ENCODE data around the gene TRPT1.

The TRPT1 gene

GRCh38 chr11:64225608-64226506 is at the start of gene TRPT1, which contains the start of gene NUDT22:
TRPT1 (minus strand) TSS chr11:64226186; CDS start chr11:64225860, 326 bp downstream.
NUDT22 (plus strand) TSS chr11:64226274; CDS start chr11:64226653, 379 bp downstream.
- no peaks in the 10 kb centered on the region for H3K27me3 ChIP-seq (ENCODE audit: control insufficient read depth in 1 of 2, insufficient read depth in 2 of 2, low read length in 2 of 2)
- peak within 1 kb of the TSS; percentile 73 for H3K27ac ChIP-seq (ENCODE audit: low read length)
- peak within 1 kb of the TSS; percentile 93 for H3K4me3 ChIP-seq (ENCODE audit: low read length in 2 of 2)
- peaks cover 41% of the 10 kb centered on the region for H3K4me1 ChIP-seq (ENCODE audit: control insufficient read depth, insufficient read depth, low read length)
- H3K36me3 ChIP-seq (ENCODE audit: control insufficient read depth in 2 of 2, insufficient read depth in 2 of 2, low read length in 2 of 2): peaks cover 0 to 9% of the 10 kb centered on the region in 2 donors
- no peaks in the 10 kb centered on the region for H3K9me3 ChIP-seq (ENCODE audit: control insufficient read depth in 2 of 2, low read length in 2 of 2)
- peak within 1 kb of the TSS; percentile 91 to 98 for H3K9ac ChIP-seq (ENCODE audit: low read length in 2 of 2)

GRCh38 chr11:64275031-64275800 is 49.2 kb upstream of the TRPT1 start:
- no peaks in the 10 kb centered on the region for H3K27me3 ChIP-seq (ENCODE audit: control insufficient read depth in 1 of 2, insufficient read depth in 2 of 2, low read length in 2 of 2)

GRCh38 chr11:64269540-64270220 is 43.7 kb upstream of the TRPT1 start:
- Histone ChIP-seq H3K27ac (ENCODE audit: low read length) (peak overlapping the region; percentile 96), H3K4me1 (ENCODE audit: control insufficient read depth, insufficient read depth, low read length) (peaks cover 35% of the 10 kb centered on the region), H3K9ac (ENCODE audit: low read length in 2 of 2) (peak overlapping the region; percentile 93 to 96), H3K9me3 (ENCODE audit: control insufficient read depth in 2 of 2, low read length in 2 of 2) (no peaks in the 10 kb centered on the region), H3K4me3 (ENCODE audit: low read length in 2 of 2) (peak overlapping the region; percentile 94 to 99), H3K27me3 (ENCODE audit: control insufficient read depth in 1 of 2, insufficient read depth in 2 of 2, low read length in 2 of 2) (no peaks in the 10 kb centered on the region), H3K36me3 (ENCODE audit: control insufficient read depth in 2 of 2, insufficient read depth in 2 of 2, low read length in 2 of 2) (peaks cover 0 to 9% of the 10 kb centered on the region in 2 donors)

More at GRCh38 chr11:64275031-64275800, 49.2 kb upstream of the TRPT1 start:
- no peak overlapping the region for H3K9ac ChIP-seq (ENCODE audit: low read length in 2 of 2)
- H3K4me3 ChIP-seq (ENCODE audit: low read length in 2 of 2): no peak overlapping the region
- no peak overlapping the region for H3K27ac ChIP-seq (ENCODE audit: low read length)
- H3K36me3 ChIP-seq (ENCODE audit: control insufficient read depth in 2 of 2, insufficient read depth in 2 of 2, low read length in 2 of 2): peaks cover 11 to 17% of the 10 kb centered on the region in 2 donors
- H3K4me1 ChIP-seq (ENCODE audit: control insufficient read depth, insufficient read depth, low read length): peaks cover 13% of the 10 kb centered on the region
- no peaks in the 10 kb centered on the region for H3K9me3 ChIP-seq (ENCODE audit: control insufficient read depth in 2 of 2, low read length in 2 of 2)

GRCh38 chr11:64268893-64269539 is 43.0 kb upstream of the TRPT1 start:
- Histone ChIP-seq H3K4me3 (ENCODE audit: low read length in 2 of 2) (peak overlapping the region; percentile 72 to 94), H3K9me3 (ENCODE audit: control insufficient read depth in 2 of 2, low read length in 2 of 2) (no peaks in the 10 kb centered on the region), H3K9ac (ENCODE audit: low read length in 2 of 2) (peak overlapping the region; percentile 78 to 86), H3K4me1 (ENCODE audit: control insufficient read depth, insufficient read depth, low read length) (peaks cover 35% of the 10 kb centered on the region), H3K36me3 (ENCODE audit: control insufficient read depth in 2 of 2, insufficient read depth in 2 of 2, low read length in 2 of 2) (peaks cover 0 to 14% of the 10 kb centered on the region in 2 donors), H3K27ac (ENCODE audit: low read length) (peak overlapping the region; percentile 96), H3K27me3 (ENCODE audit: control insufficient read depth in 1 of 2, insufficient read depth in 2 of 2, low read length in 2 of 2) (no peaks in the 10 kb centered on the region)

GRCh38 chr11:64268025-64268892 is 42.3 kb upstream of the TRPT1 start:
- H3K4me3 ChIP-seq (ENCODE audit: low read length in 2 of 2): peak overlapping the region; percentile 72 to 94
- H3K27me3 ChIP-seq (ENCODE audit: control insufficient read depth in 1 of 2, insufficient read depth in 2 of 2, low read length in 2 of 2): no peaks in the 10 kb centered on the region
- no peaks in the 10 kb centered on the region for H3K9me3 ChIP-seq (ENCODE audit: control insufficient read depth in 2 of 2, low read length in 2 of 2)
- peak overlapping the region; percentile 78 to 86 for H3K9ac ChIP-seq (ENCODE audit: low read length in 2 of 2)
- peaks cover 35% of the 10 kb centered on the region for H3K4me1 ChIP-seq (ENCODE audit: control insufficient read depth, insufficient read depth, low read length)
- peaks cover 0 to 17% of the 10 kb centered on the region in 2 donors for H3K36me3 ChIP-seq (ENCODE audit: control insufficient read depth in 2 of 2, insufficient read depth in 2 of 2, low read length in 2 of 2)
- H3K27ac ChIP-seq (ENCODE audit: low read length): peak overlapping the region; percentile 96

GRCh38 chr11:64267207-64267945 is 41.4 kb upstream of the TRPT1 start:
- peak overlapping the region; percentile 96 for H3K27ac ChIP-seq (ENCODE audit: low read length)
- no peak overlapping the region for H3K9ac ChIP-seq (ENCODE audit: low read length in 2 of 2)

GRCh38 chr11:64266339-64266738 is 40.4 kb upstream of the TRPT1 start:
- Histone ChIP-seq H3K27me3 (ENCODE audit: control insufficient read depth in 1 of 2, insufficient read depth in 2 of 2, low read length in 2 of 2) (no peaks in the 10 kb centered on the region), H3K4me3 (ENCODE audit: low read length in 2 of 2) (no peak overlapping the region), H3K36me3 (ENCODE audit: control insufficient read depth in 2 of 2, insufficient read depth in 2 of 2, low read length in 2 of 2) (peaks cover 12 to 25% of the 10 kb centered on the region in 2 donors), H3K9ac (ENCODE audit: low read length in 2 of 2) (no peak overlapping the region), H3K4me1 (ENCODE audit: control insufficient read depth, insufficient read depth, low read length) (peaks cover 26% of the 10 kb centered on the region), H3K27ac (ENCODE audit: low read length) (no peak overlapping the region), H3K9me3 (ENCODE audit: control insufficient read depth in 2 of 2, low read length in 2 of 2) (no peaks in the 10 kb centered on the region)

More at GRCh38 chr11:64267207-64267945, 41.4 kb upstream of the TRPT1 start:
- Histone ChIP-seq H3K36me3 (ENCODE audit: control insufficient read depth in 2 of 2, insufficient read depth in 2 of 2, low read length in 2 of 2) (peaks cover 9 to 20% of the 10 kb centered on the region in 2 donors), H3K9me3 (ENCODE audit: control insufficient read depth in 2 of 2, low read length in 2 of 2) (no peaks in the 10 kb centered on the region), H3K4me1 (ENCODE audit: control insufficient read depth, insufficient read depth, low read length) (peaks cover 35% of the 10 kb centered on the region), H3K4me3 (ENCODE audit: low read length in 2 of 2) (no peak overlapping the region), H3K27me3 (ENCODE audit: control insufficient read depth in 1 of 2, insufficient read depth in 2 of 2, low read length in 2 of 2) (no peaks in the 10 kb centered on the region)

GRCh38 chr11:64265176-64266160 is 39.5 kb upstream of the TRPT1 start:
- H3K36me3 ChIP-seq (ENCODE audit: control insufficient read depth in 2 of 2, insufficient read depth in 2 of 2, low read length in 2 of 2): peaks cover 12 to 27% of the 10 kb centered on the region in 2 donors
- no peaks in the 10 kb centered on the region for H3K27me3 ChIP-seq (ENCODE audit: control insufficient read depth in 1 of 2, insufficient read depth in 2 of 2, low read length in 2 of 2)
- H3K4me1 ChIP-seq (ENCODE audit: control insufficient read depth, insufficient read depth, low read length): peaks cover 24% of the 10 kb centered on the region
- H3K9me3 ChIP-seq (ENCODE audit: control insufficient read depth in 2 of 2, low read length in 2 of 2): no peaks in the 10 kb centered on the region
- H3K4me3 ChIP-seq (ENCODE audit: low read length in 2 of 2): no peak overlapping the region
- no peak overlapping the region for H3K9ac ChIP-seq (ENCODE audit: low read length in 2 of 2)
- no peak overlapping the region for H3K27ac ChIP-seq (ENCODE audit: low read length)

All from stomach smooth muscle (tissue), 2 donors.